Measurements from ENCODE around the gene FRAS1. TPM values are rescaled to one million over a fixed set of nuclear protein-coding genes. Genes with fewer than 3 reads are reported as not detected.
A peak's percentile ranks its signal among the peaks of the same experiment; 100 is the strongest.

FRAS1 gene
- total and polyA plus RNA-seq, 9 of the 15 experiments (the other 6 are each of a cell fraction or from before 2014, with no cell fraction given): under 0.01 to 0.11 (median 0.04) TPM; not detected in 2

DNA sequence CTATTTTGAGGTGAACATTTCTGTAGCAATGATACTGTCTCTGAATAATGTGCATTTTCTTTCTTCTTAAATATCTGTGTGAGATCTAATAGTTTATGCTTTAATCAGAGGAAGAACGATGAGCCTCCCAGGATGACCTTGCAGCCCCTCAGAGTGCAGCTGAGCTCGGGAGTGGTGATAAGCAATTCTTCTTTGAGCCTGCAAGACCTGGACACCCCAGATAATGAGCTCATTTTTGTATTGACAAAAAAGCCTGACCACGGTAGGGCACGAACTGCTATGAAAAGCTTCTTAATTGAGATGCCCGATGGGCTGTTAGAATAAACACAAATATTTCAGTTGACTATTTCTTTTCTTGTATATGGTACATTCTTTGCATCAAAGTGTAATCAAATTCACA lies 389.5 kb downstream of the FRAS1 start:
- BruUV-seq (replicated peaks): no TSS peak
- ATAC-seq: 0 out of 3 replicates have a peak, but pooled peaks have one; percentile 42
- Histone ChIP-seq H3K9ac (ENCODE audit: insufficient read depth in 1 of 2, low read depth in 2 of 2, low read length in 2 of 2) (no peak overlapping the region), H3K27me3 (ENCODE audit: control insufficient read depth in 2 of 2, insufficient read depth in 2 of 2, low read length in 2 of 2) (peaks cover 5 to 7% of the 10 kb centered on the region in 2 experiments; a peak in 3 of 5 replicates), H2AFZ (ENCODE audit: low read depth, low read length) (no peak overlapping the region), H3K9me3 (replicated peaks; ENCODE audit: control insufficient read depth, insufficient read depth, low read depth, low read length) (no peaks in the 10 kb centered on the region), H3K79me2 (ENCODE audit: control insufficient read depth, insufficient read depth, low read length) (no peaks in the 10 kb centered on the region), H3K4me1 (replicated peaks in 1 of 2; ENCODE audit: control insufficient read depth in 2 of 2, insufficient read depth in 2 of 2, low read length in 2 of 2) (no peaks in the 10 kb centered on the region; a peak in 1 of 5 replicates), H3K4me3 (no peak overlapping the region), H3K27ac (ENCODE audit: extremely low read depth, low read depth, low read length) (no peak overlapping the region), H3K9me1 (ENCODE audit: control insufficient read depth, insufficient read depth, low read length) (no peaks in the 10 kb centered on the region), H3K4me2 (ENCODE audit: insufficient read depth, low read length) (no peak overlapping the region; the same call in 1 of the 2 replicates), H3K36me3 (ENCODE audit: control insufficient read depth, insufficient read depth, low read length) (no peaks in the 10 kb centered on the region), H4K20me1 (replicated peaks; ENCODE audit: control insufficient read depth, insufficient read depth, low read length) (no peaks in the 10 kb centered on the region)
- TF ChIP-seq SP2 (IDR thresholded peaks at IDR 0.05; ENCODE audit: extremely low read depth, low read depth, low read length, poor library complexity, severe bottlenecking) (no peak), ZNF253 (CRISPR knock-in tag; conservative IDR thresholded peaks at IDR 0.05) (no peak), NCOR1 (IDR thresholded peaks at IDR 0.05) (peak; percentile 32; the same call in 1 of the 2 replicates), CBFA2T3 (IDR thresholded peaks at IDR 0.05) (peak; percentile 72), TEAD4 (IDR thresholded peaks at IDR 0.05; ENCODE audit: low read length) (peak; percentile 33; the same call in 1 of the 2 replicates), TEAD4 (CRISPR knock-in tag; IDR thresholded peaks at IDR 0.05; ENCODE audit: borderline replicate concordance) (no peak), CBFA2T2 (conservative IDR thresholded peaks at IDR 0.05) (peak; percentile 59), TAL1 (IDR thresholded peaks at IDR 0.05) (peak; percentile 59), POLR2A (conservative IDR thresholded peaks at IDR 0.05) (no peak), TCF3 (CRISPR knock-in tag; IDR thresholded peaks at IDR 0.05) (peak; percentile 72), DPF2 (IDR thresholded peaks at IDR 0.05) (0 out of 2 replicates have a peak, but pooled peaks have one; percentile 22), ARID1B (IDR thresholded peaks at IDR 0.05) (peak; percentile 59)
- CTCF ChIA-PET (ENCODE audit: low intra/inter-chr PET ratio): no interaction called here
- intact Hi-C loops (cut with micrococcal nuclease) (no loop called here), in situ Hi-C loops (cut with MboI) (no loop called here)
- DNase-seq (ENCODE audit: extremely low read depth in 1 of 4, low spot score in 3 of 4): peak in 2 of 4 experiments; percentile 34 to 36
- 1% methylated on average over 5 of the region's 5 CpGs for WGBS (ENCODE audit: insufficient coverage, low coverage, missing lambda C conversion rate)
- peak; percentile 78 for FAIRE-seq
- POLR2A ChIA-PET: interaction anchor here (0.5 to 0.9 kb wide), 2 partner anchors 10 to 27 kb away, joined by 3 read pairs; no protein-coding TSS in a partner anchor
